Measurements from ENCODE around the gene TFF3.

- TF ChIP-seq EZH2 (IDR thresholded peaks at IDR 0.05) (no peak), POLR2AphosphoS5 (IDR thresholded peaks at IDR 0.05; ENCODE audit: borderline replicate concordance, low read depth, low read length) (no peak)
Observed at GRCh38 chr21:42271065-42271464, 44.1 kb downstream of the TFF3 start.

Data from SK-N-MC (cell line).